Measurements from ENCODE around the gene GMPR2.

Gene GMPR2

DNA sequence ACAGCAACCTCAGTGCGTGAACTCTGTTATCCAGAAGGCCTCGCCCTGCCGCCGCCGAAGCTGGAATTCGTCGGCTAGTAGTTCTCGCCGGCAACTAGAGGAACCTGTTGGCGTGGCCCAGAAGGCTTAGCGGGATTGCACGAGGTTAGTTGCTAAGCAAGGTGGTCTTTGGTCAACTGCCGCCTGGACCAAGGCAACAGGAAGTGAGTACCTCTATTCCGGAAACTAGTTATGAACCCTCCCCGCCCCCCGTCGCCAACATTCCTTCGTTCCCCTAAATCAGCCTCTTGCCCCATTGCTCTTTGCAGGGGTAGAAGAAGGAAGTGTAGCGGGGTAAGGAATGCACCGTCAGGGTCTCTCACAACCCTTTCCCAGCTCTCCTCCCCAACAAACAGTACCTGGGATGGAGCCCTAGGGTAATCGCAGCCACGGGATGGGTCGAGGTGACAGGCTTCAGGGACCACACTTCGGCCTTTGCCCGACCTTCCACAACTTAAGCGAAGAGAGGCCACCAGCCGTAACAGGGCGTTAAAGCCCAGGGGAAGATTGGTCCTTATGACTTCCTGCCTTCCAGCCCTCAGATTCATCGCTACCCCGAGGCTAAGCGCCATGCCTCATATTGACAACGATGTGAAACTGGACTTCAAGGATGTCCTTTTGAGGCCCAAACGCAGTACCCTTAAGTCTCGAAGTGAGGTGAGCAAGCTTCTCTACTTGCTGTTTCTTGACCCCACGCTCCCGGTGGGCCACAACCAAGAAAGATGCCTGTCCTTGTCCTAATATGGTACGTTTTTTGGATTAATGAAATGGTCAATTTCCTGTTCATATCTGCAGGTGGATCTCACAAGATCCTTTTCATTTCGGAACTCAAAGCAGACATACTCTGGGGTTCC, at the start of gene GMPR2:
Gene GMPR2, plus strand, starts transcription at position 285 of the 893 bp plus-strand sequence. Its CDS starts 325 bp downstream, at position 610.
- DNase-seq (ENCODE audit: low read depth in 2 of 2, low spot score in 1 of 2) = peak in 1 of 2 donors; percentile 19

GRCh38 chr14:24183014-24183481, 49.7 kb upstream of the GMPR2 start:
- no peak for DNase-seq (ENCODE audit: low read depth in 2 of 2, low spot score in 1 of 2)

DNA sequence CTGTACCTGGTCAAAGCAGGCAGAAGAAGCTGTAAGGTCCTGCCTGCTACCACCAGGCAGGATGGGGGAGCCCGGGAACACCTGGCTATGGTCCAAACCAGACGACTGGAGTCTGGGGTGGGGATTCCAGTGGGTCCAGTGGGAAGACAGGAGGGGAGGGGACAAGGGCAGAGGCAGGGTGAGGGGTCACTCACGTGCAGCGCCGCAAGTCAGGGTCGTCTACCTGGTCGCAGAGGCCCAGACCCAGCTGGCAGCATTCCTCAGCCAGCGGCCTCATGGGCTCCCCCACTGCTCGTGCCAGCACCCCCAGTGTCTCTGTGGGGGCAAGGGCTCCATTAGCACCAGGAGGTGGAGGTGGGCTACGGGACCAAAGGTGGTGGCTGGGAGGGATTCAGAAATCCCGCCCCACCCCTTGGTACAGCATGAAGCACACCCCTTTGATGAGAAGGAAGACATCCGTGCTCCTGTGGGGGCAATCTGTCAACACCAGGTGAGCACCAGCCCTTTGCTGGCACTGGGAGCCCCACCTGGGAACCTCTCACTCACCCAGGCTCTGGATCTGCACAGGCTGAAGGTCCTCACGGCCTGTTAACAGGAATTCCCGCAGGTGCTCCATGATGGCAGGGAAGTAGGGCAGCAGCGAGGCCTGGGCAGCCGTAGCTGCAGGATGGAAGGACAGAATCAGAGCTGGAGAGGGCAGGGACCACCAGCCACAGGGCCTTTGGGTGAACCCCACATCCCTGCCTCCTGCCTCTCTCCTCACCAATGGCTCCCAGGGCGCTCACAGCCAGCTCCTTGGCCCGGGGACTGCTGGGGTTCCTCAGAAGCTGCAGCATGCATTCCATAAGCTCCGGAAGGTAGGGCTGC, 48.4 kb upstream of the GMPR2 start:
- no peak for DNase-seq (ENCODE audit: low read depth in 2 of 2, low spot score in 1 of 2)

GRCh38 chr14:24185026-24185425, 47.7 kb upstream of the GMPR2 start:
- no peak for DNase-seq (ENCODE audit: low read depth in 2 of 2, low spot score in 1 of 2)

- no peak for DNase-seq (ENCODE audit: low read depth in 2 of 2, low spot score in 1 of 2)
Measured at GRCh38 chr14:24185741-24186140, 47.0 kb upstream of the GMPR2 start.

- DNase-seq (ENCODE audit: low read depth in 2 of 2, low spot score in 1 of 2) = no peak
Measured at GRCh38 chr14:24186831-24187538, 45.7 kb upstream of the GMPR2 start.

- DNase-seq (ENCODE audit: low read depth in 2 of 2, low spot score in 1 of 2) = no peak
Measured at GRCh38 chr14:24187539-24187915, 45.2 kb upstream of the GMPR2 start.

DNA sequence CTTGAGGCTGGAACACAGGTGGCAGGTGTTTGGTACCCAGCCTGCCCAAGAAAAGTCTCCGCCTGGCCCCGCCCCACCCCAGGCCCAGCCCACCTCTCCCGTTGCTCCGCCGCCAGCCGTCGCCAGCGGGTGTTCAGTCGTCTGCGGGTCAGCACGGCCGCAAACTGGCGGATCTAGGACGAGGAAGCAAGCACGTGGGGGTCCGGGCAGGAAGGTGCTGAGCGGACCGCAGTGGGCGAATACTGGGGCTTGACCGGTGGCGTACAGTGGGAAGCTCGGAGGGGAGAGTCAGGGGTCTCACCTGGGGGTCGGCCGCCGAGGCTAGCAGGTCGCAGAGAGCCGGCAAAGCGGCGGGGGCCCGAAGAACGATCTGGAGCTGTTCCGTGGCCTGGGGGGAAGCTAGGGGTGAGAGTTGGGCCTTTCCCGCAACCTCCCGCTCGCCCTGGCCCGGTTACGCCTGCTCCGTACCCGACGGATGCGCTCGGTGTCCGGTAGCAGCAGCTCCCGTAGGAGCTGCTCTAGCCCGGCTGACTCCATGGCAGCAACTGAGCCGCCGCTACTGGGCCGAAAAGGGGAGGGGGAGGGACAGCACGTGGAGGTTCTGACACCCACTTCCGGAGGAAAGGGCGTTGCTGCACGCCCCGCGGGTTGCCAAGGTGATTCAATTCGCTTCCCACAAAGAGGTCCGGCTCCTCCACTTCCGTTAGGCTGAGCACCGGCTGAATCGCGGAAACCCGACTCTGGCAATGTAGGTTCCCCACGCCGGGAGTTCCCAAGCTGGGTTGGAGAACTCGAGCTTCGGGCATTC, 44.3 kb upstream of the GMPR2 start, which contains the start of gene IPO4:
Gene IPO4, minus strand, starts transcription at position 566 of the 808 bp plus-strand sequence. Its CDS starts 29 bp downstream, at position 537.
- DNase-seq (ENCODE audit: low read depth in 2 of 2, low spot score in 1 of 2) = peak; percentile 89 to 92

DNA sequence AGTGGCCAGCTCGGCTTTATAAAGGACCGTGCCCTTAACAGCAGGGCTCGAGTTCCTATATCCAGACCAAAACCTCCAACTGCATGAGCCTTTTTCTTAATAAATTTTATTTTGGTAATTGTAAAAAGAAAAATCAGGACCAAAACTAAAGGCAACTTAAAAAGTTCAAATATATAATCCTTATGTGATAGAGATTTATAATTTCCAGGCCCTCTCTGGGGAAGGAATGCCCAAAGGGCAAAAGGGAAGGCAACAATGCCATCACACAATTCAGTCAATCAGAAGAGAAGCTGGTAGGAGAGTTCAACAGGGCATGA, 43.7 kb upstream of the GMPR2 start:
- no peak for DNase-seq (ENCODE audit: low read depth in 2 of 2, low spot score in 1 of 2)

- DNase-seq (ENCODE audit: low read depth in 2 of 2, low spot score in 1 of 2) = no peak
Measured at GRCh38 chr14:24189460-24189859, 43.3 kb upstream of the GMPR2 start.

GRCh38 chr14:24190416-24190815, 42.3 kb upstream of the GMPR2 start:
- no peak for DNase-seq (ENCODE audit: low read depth in 2 of 2, low spot score in 1 of 2)

DNA sequence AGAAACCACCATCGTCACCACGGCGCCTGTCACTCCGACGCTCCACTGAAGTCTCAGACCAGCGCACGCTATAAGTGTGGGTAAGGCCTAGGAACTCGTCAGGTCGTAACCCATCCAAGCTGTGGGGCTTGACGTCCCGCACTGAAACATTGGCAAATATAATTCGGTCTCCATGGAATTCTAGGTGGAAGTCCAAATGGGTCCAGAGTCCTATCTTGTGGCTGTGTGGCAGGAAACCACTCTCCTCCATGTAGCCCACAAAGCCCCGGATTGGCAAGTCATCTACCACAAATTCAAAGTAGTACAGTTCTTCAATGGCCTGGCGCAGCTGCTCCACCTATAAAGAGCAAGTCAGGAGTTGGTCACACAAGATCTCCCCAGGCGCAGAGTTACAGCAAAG, 39.8 kb upstream of the GMPR2 start:
- DNase-seq (ENCODE audit: low read depth in 2 of 2, low spot score in 1 of 2) = no peak

GRCh38 chr14:24194186-24194872, 38.4 kb upstream of the GMPR2 start:
- no peak for DNase-seq (ENCODE audit: low read depth in 2 of 2, low spot score in 1 of 2)

DNA sequence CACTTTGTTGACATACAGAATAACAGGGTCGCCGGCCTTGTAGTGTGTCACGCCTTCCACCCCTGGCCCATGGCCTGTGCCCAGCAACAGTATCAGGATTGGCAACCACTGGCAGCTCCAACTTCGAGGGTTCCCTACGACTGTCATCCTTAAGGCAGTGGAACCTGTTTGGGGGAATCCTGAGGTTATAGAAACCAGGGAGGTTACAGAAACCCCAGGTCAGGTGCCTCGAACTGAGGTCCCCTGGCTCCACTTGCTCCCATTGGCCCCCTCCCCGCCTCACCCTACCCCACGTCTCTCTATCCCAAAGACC, 37.9 kb upstream of the GMPR2 start:
- no peak for DNase-seq (ENCODE audit: low read depth in 2 of 2, low spot score in 1 of 2)

DNA sequence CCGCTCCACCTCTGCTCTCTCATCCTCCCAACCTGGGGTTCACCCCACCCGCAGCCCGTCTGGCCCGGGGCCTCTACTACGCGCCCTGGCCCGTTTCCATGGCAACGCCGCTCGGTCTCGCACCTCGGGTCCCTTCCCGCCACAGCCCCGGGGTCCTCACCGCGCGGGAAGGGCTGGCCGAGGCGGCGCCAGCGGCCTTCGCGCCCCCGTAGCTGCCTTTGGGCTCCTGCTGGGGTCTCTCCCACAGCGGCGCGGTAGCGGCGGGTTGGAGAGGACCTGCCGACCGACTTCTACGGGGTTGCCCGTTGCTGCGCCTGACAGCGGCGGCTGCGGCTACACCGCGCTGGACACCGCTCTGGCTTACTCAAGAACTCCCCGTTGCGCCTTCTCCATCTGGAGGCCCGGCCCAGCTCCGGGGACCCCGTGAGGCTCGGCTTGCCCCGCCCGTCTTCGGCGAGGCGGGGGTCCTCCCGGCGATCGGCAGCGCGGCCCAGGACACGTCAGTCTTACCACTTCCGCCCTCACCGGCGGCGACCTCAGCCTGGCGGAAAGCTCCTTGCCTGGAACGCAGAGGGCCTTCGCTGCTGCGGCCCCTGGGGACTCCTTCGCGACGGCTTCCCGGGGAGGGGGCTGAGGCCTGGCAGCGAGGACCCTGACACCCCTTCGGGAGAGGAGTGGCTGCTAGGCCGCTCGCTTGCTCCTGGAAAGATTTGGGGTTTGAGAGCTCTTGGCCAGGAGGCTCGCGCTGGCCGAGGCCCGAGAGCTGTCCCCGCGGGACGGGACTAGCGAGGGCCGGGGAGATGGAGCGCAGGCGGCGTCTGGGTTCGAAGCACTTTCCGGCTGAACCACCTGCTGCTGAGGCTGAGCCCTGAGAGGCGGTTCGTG, 37.3 kb upstream of the GMPR2 start, which contains the start of gene TM9SF1:
Gene TM9SF1, minus strand, starts transcription at position 256 of the 885 bp plus-strand sequence. CDS start 422 bp downstream, outside the sequence.
- DNase-seq (ENCODE audit: low read depth in 2 of 2, low spot score in 1 of 2) = peak; percentile 69 to 79

DNA sequence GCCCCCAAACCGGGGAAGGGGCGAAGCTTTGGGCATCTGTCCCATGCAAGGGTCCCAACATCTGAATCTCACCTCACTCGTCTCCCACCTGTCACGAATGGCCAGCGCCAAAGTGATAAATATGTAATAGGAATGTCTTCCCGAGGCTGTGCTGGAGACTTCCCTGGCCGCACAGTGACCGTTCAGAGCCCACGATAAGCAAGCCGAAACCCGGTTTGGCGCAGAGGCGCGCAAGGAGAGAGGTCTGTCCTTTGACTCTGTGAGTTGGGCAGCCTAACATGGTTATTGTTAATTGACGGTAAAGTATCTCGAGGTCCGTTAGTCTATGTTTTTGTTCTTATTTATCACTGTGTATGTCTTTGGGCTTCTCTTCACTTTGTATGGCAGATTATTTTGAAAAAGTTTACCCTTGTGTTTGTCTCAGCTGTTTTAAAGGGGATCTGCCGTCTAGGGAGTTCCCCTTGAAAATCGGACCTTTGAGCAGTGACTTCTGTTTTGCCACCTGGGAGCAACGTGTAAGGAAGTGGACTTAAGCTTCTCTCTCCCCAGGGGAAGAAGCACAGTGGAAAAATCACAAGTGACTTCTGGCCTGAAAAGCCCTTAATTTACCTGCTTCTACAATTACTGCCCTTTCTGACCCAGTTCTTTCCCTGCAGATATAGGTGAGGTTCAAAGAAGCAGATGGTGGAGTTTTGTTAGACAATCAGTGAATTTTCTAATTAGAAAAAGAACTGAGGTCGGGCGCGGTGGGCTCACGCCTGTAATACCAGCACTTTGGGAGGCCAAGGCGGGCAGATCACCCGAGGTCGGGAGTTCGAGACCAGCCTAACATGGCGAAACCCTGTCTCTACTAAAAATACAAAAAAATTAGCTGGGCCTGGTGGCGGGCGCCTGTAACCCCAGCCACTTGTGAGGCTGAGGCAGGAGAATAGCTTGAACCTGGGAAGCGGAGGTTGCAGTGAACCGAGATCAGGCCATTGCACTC, 36.4 kb upstream of the GMPR2 start:
- DNase-seq (ENCODE audit: low read depth in 2 of 2, low spot score in 1 of 2) = no peak

DNA sequence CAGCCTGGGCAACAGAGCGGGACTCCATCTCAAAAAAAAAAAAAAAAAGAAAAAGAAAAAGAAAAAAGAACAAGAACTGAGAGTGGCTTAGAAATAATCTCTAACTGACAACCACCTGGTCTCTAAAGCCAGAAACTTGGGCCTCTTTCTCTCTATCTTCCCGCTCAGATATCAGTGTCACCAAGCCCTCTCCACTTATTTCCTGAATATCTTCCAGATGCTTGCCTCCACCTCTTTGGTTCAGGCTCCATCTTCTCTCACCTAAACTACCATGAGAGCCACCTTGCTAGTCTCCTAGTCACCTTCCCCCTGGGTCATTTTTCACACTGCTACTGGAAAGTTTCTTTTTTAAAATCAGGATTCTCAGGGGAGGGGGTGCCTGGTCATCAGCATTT, 35.7 kb upstream of the GMPR2 start:
- DNase-seq (ENCODE audit: low read depth in 2 of 2, low spot score in 1 of 2) = no peak
